HG03521 (cell line): Measurements from ENCODE around the gene TBL2.
"Not testable (repeated sequence)": the region's sequence is repeated elsewhere in the genome, so short reads cannot be mapped to it uniquely, and the experiment has no call there.

Experiments used
- ATAC-seq: cut with Tn5 transposase; IDR thresholded peaks from one replicate; pipeline ENCODE4 v1.9.1; 2021; ENCODE audit warnings: mild to moderate bottlenecking, moderate library complexity; ENCODE audit not compliant: unreplicated experiment

Gene TBL2, protein sequence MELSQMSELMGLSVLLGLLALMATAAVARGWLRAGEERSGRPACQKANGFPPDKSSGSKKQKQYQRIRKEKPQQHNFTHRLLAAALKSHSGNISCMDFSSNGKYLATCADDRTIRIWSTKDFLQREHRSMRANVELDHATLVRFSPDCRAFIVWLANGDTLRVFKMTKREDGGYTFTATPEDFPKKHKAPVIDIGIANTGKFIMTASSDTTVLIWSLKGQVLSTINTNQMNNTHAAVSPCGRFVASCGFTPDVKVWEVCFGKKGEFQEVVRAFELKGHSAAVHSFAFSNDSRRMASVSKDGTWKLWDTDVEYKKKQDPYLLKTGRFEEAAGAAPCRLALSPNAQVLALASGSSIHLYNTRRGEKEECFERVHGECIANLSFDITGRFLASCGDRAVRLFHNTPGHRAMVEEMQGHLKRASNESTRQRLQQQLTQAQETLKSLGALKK

GRCh38 chr7:73578342-73579128, at the start of gene TBL2:
Gene TBL2 (minus strand): TSS chr7:73578579. CDS start chr7:73578549, 30 bp downstream.
- ATAC-seq: peak; percentile 84

GRCh38 chr7:73626814-73627213, 48.4 kb upstream of the TBL2 start:
- no peak for ATAC-seq

GRCh38 chr7:73625276-73625675, 46.9 kb upstream of the TBL2 start:
- ATAC-seq: no peak

DNA sequence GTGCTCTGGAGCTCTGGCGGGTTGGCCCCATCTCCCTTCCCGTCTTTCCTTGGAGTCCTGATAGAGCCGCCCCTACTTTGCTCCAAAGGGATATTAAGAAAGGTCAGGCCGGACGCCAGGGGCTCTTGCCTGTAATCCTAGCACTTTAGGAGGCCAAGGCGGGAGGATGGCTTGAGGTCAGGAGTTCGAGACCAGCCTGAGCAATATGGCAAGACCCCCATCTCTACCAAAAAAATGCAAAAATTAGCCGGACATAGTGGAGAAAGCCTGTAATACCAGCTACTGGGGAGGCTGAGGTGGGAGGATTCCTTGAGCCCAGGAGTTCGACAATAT, 46.3 kb upstream of the TBL2 start:
- ATAC-seq: no peak

DNA sequence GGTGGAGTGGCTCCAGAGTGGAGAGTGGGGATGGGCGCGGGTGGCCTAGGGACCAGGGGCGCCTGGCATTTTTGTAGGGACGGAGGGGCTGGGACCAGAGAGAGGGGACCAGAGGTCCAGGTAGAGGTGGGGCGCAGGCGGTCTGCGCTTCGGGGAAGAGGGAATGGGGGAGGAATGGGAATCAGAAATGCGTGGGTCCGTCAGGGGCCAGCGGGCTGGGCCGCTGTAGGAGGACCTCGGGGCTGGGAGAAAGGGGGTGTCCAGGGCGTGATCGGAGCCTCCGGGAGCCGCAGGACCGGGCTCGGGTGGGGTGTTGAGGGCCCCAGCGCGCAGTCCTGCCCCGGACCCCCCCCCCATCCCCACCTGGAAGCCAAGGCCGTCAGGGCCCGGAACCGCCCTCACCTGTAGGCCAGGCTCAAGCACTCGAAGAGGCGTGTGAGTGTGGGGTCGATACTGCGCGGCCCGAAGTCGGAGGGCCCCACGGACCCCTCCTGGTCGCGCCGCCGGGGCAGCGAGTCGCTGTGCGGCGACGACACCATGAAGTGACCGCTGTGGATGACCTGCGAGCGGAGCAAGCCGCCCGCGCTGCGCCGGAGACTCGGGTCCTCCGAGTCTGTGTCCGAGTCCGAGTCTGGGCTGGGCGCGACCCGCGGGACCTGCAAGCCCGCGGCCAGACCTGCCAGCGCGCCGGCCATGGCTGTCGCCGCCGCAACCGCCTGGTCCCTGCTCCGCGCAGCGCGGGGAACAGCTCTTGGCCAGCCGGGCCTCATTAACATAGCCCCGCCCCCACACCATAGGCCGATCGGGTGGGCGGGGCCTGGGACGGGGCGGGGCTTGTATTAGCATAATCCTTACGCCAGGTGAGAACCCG, 45.7 kb upstream of the TBL2 start, which contains the start of gene MLXIPL:
TSS of gene MLXIPL (minus strand) at position 725 of the 871 bp plus-strand sequence. CDS start at position 695, 30 bp downstream.
- no peak for ATAC-seq

- ATAC-seq: no peak
Measured at GRCh38 chr7:73622909-73623797, 44.8 kb upstream of the TBL2 start.

DNA sequence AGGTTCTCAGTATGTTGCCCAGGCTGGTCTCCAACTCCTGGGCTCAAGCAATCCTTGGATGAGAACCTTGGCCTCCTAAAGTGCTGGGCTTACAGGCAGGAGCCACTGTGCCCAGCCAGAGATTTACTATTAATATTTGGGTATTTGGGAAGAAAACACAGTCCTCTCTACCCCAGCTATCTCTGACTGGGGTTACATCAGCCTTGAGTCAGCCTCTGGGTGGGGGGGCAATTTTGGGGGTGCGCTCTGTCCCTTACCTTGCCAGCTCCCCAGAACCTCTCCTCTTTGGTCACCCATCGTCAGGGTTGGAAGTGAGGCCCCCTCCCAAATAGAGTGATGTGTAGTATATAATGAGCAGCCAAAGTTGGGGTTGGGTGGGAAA, 44.1 kb upstream of the TBL2 start:
- no peak for ATAC-seq

- no peak for ATAC-seq
Measured at GRCh38 chr7:73621168-73622063, 43.0 kb upstream of the TBL2 start.

DNA sequence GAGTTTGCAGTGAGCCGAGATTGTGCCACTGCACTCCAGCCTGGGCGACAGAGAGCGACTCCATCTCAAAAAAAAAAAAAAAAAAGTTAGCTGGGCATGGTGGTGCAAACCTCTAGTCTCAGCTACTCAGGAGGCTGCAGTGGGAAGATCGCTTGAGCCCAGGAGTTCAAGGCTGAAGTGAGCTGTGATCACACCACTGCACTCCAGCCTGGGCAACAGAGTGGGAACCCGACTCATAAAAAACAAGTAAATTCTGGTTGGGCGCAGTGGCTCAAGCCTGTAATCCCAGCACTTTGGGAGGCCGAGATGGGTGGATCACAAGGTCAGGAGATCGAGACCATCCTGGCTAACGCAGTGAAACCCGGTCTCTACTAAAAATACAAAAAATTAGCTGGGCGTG, 41.0 kb upstream of the TBL2 start:
- not testable (repeated sequence) for ATAC-seq

- ATAC-seq: no peak
Measured at GRCh38 chr7:73618538-73618937, 40.2 kb upstream of the TBL2 start.

- not testable (repeated sequence) for ATAC-seq
Measured at GRCh38 chr7:73617520-73617919, 39.1 kb upstream of the TBL2 start.

- no peak for ATAC-seq
Measured at GRCh38 chr7:73615886-73616285, 37.5 kb upstream of the TBL2 start.

- not testable (repeated sequence) for ATAC-seq
Measured at GRCh38 chr7:73614937-73615336, 36.6 kb upstream of the TBL2 start.

DNA sequence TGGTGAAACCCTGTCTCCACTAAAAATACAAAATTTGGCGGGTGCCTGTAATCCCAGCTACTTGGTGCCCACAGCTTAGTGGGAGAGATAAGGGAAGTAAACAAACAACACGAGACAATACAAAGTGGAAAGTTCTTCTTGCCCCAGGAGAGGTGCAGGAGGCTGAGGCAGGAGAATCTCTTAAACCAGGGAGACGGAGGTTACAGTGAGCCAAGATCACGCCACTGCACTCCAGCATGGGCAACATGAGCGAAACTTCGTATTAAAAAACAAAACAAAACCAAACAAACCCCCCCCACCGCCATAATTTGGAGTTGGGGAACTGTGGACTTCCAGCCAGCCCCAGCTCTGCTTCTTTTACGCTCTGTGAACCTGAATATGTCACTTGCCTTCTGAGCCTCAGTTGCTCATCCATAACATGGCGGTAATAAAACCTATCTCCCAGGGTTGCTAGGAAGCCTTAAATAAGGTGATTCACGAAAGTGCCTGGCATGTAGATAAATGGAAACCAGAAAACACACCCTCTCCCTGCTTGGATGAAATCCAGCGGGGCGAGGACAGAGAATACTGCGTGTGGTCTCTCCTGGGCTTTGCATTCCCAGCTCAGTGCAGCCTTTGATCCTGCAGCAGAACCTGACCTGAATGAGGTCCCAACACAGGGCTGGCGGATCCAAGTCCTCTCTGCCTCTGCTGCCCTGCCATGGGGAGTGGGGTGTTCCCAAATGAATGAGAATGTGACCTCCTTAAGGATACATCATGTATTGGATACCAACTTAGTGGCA, 35.8 kb upstream of the TBL2 start:
- ATAC-seq: no peak

- ATAC-seq: no peak
Measured at GRCh38 chr7:73612598-73613269, 34.4 kb upstream of the TBL2 start.

GRCh38 chr7:73611017-73611555, 32.7 kb upstream of the TBL2 start:
- ATAC-seq: no peak

- ATAC-seq: no peak
Measured at GRCh38 chr7:73610105-73610504, 31.7 kb upstream of the TBL2 start.

- not testable (repeated sequence) for ATAC-seq
Measured at GRCh38 chr7:73607692-73607983, 29.3 kb upstream of the TBL2 start.
